Bronchial epithelial cell (primary cell): Measurements from ENCODE around the gene MRPL52. TPM values are rescaled to one million over a fixed set of nuclear protein-coding genes. Genes with fewer than 3 reads are reported as not detected.
A peak's percentile ranks its signal among the peaks of the same experiment; 100 is the strongest.
"Not testable (repeated sequence)": the region's sequence is repeated elsewhere in the genome, so short reads cannot be mapped to it uniquely, and the experiment has no call there.

Source experiments
- DNase-seq: peaks from one replicate; pipeline ENCODE4 v3.0.0-alpha.2; 2010; ENCODE audit warnings: low read depth
- FAIRE-seq: peaks from 2 replicates; lab custom pipeline; 2011; peaks lifted over from hg19 to GRCh38; lab: Jason Lieb, UNC
- H3K27me3 ChIP-seq: 2 replicates; pipeline ENCODE4 v1.5.1; 2011; ENCODE audit warnings: low read length; ENCODE audit not compliant: control insufficient read depth, insufficient read depth
- H3K36me3 ChIP-seq: 2 replicates; pipeline ENCODE4 v1.5.1; 2011; ENCODE audit warnings: low read length; ENCODE audit not compliant: control insufficient read depth, insufficient read depth
- H3K4me3 ChIP-seq: 2 replicates; pipeline ENCODE4 v1.5.1; 2011; ENCODE audit warnings: mild to moderate bottlenecking, low read depth, low read length, control low read depth
- total RNA-seq: library from RNA; depleted of rRNA; stranded (reverse); fragments of >200 nt; gene quantifications from 2 replicates; pipeline ENCODE4 v1.2.1, GENCODE V29; 2014
- TF ChIP-seq, protein P1 (sequence below): IDR thresholded peaks from 2 replicates; pipeline ENCODE4 v1.5.1; 2011; ENCODE audit warnings: mild to moderate bottlenecking, moderate library complexity, low read length, control low read depth, inconsistent platforms; ENCODE audit not compliant: insufficient read depth, severe bottlenecking

MRPL52 gene
- total RNA-seq, 1 donor from 2014 or later, result 33.2 TPM

DNA sequence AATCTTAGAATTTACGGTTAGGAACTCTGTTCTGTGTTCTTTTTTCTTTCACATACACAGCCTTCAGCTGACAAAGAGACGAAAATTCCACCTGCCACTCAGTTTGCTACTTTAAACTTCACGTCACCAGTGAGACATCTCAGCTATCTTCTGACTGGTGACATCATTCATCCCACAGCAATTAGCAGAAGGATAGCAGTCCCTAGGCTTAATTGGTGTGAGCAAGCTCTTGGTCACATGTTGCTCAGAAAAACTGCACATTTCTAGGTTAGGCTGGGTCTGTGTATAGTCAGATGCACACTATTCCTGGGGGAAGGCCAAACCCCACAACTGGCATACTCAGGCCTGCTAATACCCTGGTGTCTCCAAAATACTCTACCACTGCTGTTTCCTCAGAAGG, 38.4 kb upstream of the MRPL52 start:
- no peak for FAIRE-seq
- Histone ChIP-seq H3K36me3 (no peaks in the 10 kb centered on the region), H3K27me3 (no peaks in the 10 kb centered on the region), H3K4me3 (no peak overlapping the region)
- TF ChIP-seq, protein P1, sequence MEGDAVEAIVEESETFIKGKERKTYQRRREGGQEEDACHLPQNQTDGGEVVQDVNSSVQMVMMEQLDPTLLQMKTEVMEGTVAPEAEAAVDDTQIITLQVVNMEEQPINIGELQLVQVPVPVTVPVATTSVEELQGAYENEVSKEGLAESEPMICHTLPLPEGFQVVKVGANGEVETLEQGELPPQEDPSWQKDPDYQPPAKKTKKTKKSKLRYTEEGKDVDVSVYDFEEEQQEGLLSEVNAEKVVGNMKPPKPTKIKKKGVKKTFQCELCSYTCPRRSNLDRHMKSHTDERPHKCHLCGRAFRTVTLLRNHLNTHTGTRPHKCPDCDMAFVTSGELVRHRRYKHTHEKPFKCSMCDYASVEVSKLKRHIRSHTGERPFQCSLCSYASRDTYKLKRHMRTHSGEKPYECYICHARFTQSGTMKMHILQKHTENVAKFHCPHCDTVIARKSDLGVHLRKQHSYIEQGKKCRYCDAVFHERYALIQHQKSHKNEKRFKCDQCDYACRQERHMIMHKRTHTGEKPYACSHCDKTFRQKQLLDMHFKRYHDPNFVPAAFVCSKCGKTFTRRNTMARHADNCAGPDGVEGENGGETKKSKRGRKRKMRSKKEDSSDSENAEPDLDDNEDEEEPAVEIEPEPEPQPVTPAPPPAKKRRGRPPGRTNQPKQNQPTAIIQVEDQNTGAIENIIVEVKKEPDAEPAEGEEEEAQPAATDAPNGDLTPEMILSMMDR, result no peak
- DNase-seq, result peak; percentile 61

DNA sequence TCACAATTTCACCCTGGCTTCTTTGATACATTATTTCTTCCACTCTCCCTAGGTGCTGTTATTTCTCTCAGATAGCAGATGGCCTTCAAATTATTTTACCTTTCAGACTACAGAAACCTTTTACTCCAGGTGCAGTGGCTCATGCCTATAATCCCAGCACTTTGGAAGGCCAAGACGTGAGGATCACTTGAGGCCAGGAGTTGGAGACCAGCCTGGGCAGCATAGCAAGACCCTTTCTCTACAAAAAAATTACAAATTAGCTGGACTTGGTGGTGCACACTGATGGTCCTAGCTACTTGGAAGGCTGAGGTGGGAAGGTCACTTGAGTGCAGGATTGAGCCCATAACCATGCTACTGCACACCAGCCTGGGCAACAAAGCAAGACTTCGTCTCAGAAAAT, 37.5 kb upstream of the MRPL52 start:
- H3K27me3 ChIP-seq, result no peaks in the 10 kb centered on the region
- H3K4me3 ChIP-seq, result no peak overlapping the region
- no peak for FAIRE-seq
- no peak for DNase-seq
- no peaks in the 10 kb centered on the region for H3K36me3 ChIP-seq
- TF ChIP-seq, protein P1, result no peak

GRCh38 chr14:22793550-22793949, 36.1 kb upstream of the MRPL52 start:
- not testable (repeated sequence) for DNase-seq, H3K36me3 ChIP-seq, FAIRE-seq, H3K4me3 ChIP-seq, H3K27me3 ChIP-seq

DNA sequence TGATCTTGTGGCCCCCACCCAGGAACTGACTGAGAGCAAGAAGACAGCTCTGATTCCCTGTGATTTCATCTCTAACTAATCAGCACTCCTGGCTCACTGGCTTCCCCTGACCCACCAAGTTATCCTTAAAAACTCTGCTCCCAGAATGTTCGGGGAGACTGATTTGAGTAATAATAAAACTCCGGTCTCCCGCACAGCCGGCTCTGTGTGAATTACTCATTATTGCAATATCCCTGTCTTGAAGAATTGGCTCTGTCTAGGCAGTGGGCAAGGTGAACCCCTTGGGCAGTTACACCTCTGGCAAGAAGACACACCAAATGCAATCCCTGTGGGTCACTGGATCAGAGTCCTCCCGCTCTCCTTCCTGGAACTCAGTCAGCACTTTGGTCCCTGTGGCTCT, 35.7 kb upstream of the MRPL52 start:
- FAIRE-seq (no peak), DNase-seq (no peak)
- Histone ChIP-seq H3K27me3 (no peaks in the 10 kb centered on the region), H3K4me3 (no peak overlapping the region), H3K36me3 (no peaks in the 10 kb centered on the region)
- TF ChIP-seq, protein P1, result no peak

GRCh38 chr14:22794551-22794951, 35.1 kb upstream of the MRPL52 start:
- no peak for FAIRE-seq

DNA sequence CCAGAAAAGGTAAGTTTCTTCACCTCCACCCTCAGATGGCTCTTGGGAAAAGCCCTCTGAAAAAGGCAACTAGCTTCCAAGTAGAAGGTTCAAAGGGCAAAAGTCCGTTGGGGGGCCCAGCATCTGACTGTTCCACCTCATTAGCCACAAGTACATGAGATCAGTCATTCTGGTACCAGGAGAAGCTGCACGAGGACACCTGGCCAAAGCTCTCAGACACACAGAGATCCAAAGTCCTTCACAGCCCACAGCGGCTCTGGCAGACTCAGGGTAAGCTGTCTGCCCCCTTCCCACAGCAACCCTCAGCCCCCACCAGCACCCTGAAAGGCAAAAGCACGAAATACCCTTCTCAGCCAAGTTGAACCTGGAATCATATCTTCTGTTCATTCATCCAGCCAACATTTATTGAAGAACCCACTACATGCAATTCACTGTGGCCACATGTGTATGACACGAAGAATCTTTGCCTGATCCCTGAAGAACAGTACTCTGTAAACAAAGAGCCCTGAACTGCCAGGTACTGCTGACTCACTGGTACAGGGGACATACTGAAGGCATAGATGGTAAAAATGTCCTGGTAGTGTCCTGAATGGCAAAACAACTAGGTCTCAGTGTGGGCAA, 33.5 kb upstream of the MRPL52 start:
- TF ChIP-seq, protein P1, result no peak
- FAIRE-seq, result no peak
- H3K4me3 ChIP-seq, result no peak overlapping the region
- peak; percentile 28 for DNase-seq
- no peaks in the 10 kb centered on the region for H3K27me3 ChIP-seq
- H3K36me3 ChIP-seq, result no peaks in the 10 kb centered on the region

More at GRCh38 chr14:22794551-22794951, 35.1 kb upstream of the MRPL52 start:
- no peaks in the 10 kb centered on the region for H3K27me3 ChIP-seq
- DNase-seq, result no peak
- H3K4me3 ChIP-seq, result no peak overlapping the region
- TF ChIP-seq, protein P1, result no peak
- no peaks in the 10 kb centered on the region for H3K36me3 ChIP-seq
